NCI-H146 treated with DMSO at 0.1 percent for 48 hours (cell line): ENCODE data around the gene OR1J4.

Source experiments
- DNase-seq: peaks from one replicate; lab custom pipeline; 2025; ENCODE audit not compliant: unreplicated experiment; lab: John Stamatoyannopoulos, UW

Gene OR1J4

DNA sequence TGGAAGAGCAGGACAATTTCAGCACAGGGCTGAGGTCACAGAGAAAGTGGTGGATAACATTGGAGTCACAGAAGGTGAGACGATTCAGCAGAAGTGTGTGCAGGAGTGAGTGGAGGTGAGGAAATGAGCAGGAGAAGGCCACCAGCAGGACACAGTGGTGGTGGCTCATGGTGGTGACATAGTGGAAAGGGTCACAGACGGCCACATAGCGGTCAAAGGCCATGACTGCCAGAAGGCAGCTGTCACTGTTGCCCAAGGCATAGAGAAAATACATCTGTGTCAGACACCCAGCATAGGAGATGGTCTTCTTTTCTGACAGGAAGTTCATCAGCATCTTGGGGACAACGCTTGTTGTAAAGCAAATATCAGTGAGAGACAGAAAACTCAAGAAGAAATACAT lies 49.0 kb downstream of the OR1J4 start:
- no peak for DNase-seq
